HCT116 (cell line): ENCODE data around the gene CUL4A.

ENCODE experiments used
- ELF1 ChIP-seq: IDR thresholded peaks from 2 replicates; pipeline ENCODE4 v1.6.1; 2012; ENCODE audit warnings: low read depth, borderline replicate concordance
- EZH2 ChIP-seq: fragments of 200-600 bp; sonication (generic); IDR thresholded peaks from 2 replicates; pipeline ENCODE4 v1.6.1; 2017; ENCODE audit warnings: antibody characterized with exemption, mixed run types
- EZH2phosphoT487 ChIP-seq: fragments of 200-600 bp; IDR thresholded peaks from 2 replicates; pipeline ENCODE4 v1.6.1; 2018; ENCODE audit warnings: antibody characterized with exemption, borderline replicate concordance
- FOSL1 ChIP-seq: IDR thresholded peaks from 2 replicates; pipeline ENCODE4 v1.6.1; 2012; ENCODE audit warnings: low read depth
- POLR2A ChIP-seq: IDR thresholded peaks from 2 replicates; pipeline ENCODE4 v1.7.0; 2011; ENCODE audit warnings: borderline replicate concordance; ENCODE audit not compliant: insufficient read depth, insufficient read length; ENCODE audit errors: extremely low read depth
- POLR2AphosphoS5 ChIP-seq: IDR thresholded peaks from 2 replicates; pipeline ENCODE4 v1.6.1; 2011; ENCODE audit warnings: mild to moderate bottlenecking, low read depth, low read length, moderate library complexity
- SIN3A ChIP-seq: IDR thresholded peaks from 2 replicates; pipeline ENCODE4 v1.6.1; 2012; ENCODE audit warnings: low read depth
- SRF ChIP-seq: IDR thresholded peaks from 2 replicates; pipeline ENCODE4 v1.6.1; 2012; ENCODE audit warnings: low read depth
- ZFX ChIP-seq: fragments of 450-650 bp; IDR thresholded peaks from 2 replicates; pipeline ENCODE4 v1.6.1; 2017
- TF ChIP-seq, protein P1 (sequence below): IDR thresholded peaks from 2 replicates; pipeline ENCODE4 v1.6.1; 2011; ENCODE audit warnings: mild to moderate bottlenecking, low read length, moderate library complexity; ENCODE audit not compliant: insufficient replicate concordance; ENCODE audit errors: extremely low read depth
- TF ChIP-seq, protein P2 (sequence below), 3 experiments: fragments of 200-600 bp in 1 of 3; sonication (generic) in 1 of 3; IDR thresholded peaks in 2 of 3; conservative IDR thresholded peaks in 1 of 3; 2 replicates each; pipeline ENCODE4 v1.5.1; 2012 to 2017; ENCODE audit warnings: low read depth in 2 of 3, low read length in 2 of 3, antibody characterized with exemption in 1 of 3, borderline replicate concordance in 1 of 3, control low read depth in 1 of 3, mild to moderate bottlenecking in 1 of 3, mixed read lengths in 1 of 3, mixed run types in 1 of 3, moderate library complexity in 1 of 3; ENCODE audit not compliant: insufficient read depth in 1 of 3
- TF ChIP-seq, protein P3 (sequence below): IDR thresholded peaks from 2 replicates; pipeline ENCODE4 v1.6.1; 2012

GRCh38 chr13:113309473-113309872 is 100.1 kb downstream of the CUL4A start:
- no peak for TF ChIP-seq ZFX
- TF ChIP-seq, protein P1, sequence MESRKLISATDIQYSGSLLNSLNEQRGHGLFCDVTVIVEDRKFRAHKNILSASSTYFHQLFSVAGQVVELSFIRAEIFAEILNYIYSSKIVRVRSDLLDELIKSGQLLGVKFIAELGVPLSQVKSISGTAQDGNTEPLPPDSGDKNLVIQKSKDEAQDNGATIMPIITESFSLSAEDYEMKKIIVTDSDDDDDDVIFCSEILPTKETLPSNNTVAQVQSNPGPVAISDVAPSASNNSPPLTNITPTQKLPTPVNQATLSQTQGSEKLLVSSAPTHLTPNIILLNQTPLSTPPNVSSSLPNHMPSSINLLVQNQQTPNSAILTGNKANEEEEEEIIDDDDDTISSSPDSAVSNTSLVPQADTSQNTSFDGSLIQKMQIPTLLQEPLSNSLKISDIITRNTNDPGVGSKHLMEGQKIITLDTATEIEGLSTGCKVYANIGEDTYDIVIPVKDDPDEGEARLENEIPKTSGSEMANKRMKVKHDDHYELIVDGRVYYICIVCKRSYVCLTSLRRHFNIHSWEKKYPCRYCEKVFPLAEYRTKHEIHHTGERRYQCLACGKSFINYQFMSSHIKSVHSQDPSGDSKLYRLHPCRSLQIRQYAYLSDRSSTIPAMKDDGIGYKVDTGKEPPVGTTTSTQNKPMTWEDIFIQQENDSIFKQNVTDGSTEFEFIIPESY, result no peak
- TF ChIP-seq, protein P2, sequence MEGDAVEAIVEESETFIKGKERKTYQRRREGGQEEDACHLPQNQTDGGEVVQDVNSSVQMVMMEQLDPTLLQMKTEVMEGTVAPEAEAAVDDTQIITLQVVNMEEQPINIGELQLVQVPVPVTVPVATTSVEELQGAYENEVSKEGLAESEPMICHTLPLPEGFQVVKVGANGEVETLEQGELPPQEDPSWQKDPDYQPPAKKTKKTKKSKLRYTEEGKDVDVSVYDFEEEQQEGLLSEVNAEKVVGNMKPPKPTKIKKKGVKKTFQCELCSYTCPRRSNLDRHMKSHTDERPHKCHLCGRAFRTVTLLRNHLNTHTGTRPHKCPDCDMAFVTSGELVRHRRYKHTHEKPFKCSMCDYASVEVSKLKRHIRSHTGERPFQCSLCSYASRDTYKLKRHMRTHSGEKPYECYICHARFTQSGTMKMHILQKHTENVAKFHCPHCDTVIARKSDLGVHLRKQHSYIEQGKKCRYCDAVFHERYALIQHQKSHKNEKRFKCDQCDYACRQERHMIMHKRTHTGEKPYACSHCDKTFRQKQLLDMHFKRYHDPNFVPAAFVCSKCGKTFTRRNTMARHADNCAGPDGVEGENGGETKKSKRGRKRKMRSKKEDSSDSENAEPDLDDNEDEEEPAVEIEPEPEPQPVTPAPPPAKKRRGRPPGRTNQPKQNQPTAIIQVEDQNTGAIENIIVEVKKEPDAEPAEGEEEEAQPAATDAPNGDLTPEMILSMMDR (IDR thresholded peaks at IDR 0.05 in 2 of 3, conservative IDR thresholded peaks at IDR 0.05 in 1 of 3; ENCODE audit: borderline replicate concordance in 1 of 3, insufficient read depth in 1 of 3, low read depth in 2 of 3, low read length in 2 of 3), result no peak
- TF ChIP-seq SRF, result no peak
- TF ChIP-seq FOSL1, result no peak
- TF ChIP-seq EZH2, result no peak
- TF ChIP-seq EZH2phosphoT487, result no peak
- no peak for TF ChIP-seq POLR2AphosphoS5
- TF ChIP-seq POLR2A, result no peak
- TF ChIP-seq, protein P3, sequence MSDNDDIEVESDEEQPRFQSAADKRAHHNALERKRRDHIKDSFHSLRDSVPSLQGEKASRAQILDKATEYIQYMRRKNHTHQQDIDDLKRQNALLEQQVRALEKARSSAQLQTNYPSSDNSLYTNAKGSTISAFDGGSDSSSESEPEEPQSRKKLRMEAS, result no peak
- TF ChIP-seq SIN3A, result no peak
- TF ChIP-seq ELF1, result no peak
